NCI-H2107 treated with DMSO at 0.1 percent for 48 hours (cell line): ENCODE data around the gene GREB1L.
"Not testable (repeated sequence)": the region's sequence is repeated elsewhere in the genome, so short reads cannot be mapped to it uniquely, and the experiment has no call there.

ENCODE experiments used
- DNase-seq: peaks from one replicate; lab custom pipeline; 2025; ENCODE audit not compliant: unreplicated experiment; lab: John Stamatoyannopoulos, UW

The GREB1L gene

DNA sequence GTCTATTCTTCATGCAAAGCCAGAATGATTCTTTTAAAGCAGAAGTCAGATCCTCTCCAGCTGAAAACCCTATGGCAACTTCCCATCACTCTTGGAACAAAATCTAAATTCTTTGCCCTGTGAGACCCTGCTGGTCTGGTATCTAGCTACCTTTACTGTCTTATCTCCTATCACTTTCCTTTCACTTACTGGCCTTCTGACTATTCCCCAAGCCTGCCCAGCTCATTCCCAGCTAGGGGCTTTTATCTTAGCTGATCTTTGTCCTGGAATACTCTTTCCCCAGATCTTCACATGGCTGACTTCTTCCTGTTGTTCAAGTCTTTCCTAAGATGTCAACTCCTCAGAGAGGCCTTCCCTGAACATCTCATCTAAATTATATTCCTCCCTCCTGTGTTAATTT, 63.6 kb downstream of the GREB1L start:
- no peak for DNase-seq

- DNase-seq: no peak
Measured at GRCh38 chr18:21306368-21306767, 64.3 kb downstream of the GREB1L start.

- no peak for DNase-seq
Measured at GRCh38 chr18:21307578-21307977, 65.5 kb downstream of the GREB1L start.

DNA sequence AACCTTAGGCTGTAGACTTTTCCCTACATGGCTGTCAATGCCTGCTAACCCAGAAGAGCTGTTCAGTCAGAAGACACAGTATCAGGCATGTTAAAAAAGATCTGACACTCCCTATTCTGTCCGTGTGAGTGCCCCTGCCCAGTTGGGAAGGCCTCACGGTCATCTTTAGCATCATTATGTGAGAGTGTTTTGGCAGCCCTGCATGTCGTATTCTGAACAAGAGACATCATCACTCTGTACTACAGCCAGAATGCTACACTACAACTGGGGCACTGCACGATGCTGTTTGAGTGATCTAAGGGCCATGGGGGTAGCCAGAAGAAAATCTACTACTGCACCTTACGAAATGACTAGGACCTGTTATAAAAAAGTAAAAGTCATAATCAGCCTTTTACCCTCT, 67.2 kb downstream of the GREB1L start:
- DNase-seq: no peak

DNA sequence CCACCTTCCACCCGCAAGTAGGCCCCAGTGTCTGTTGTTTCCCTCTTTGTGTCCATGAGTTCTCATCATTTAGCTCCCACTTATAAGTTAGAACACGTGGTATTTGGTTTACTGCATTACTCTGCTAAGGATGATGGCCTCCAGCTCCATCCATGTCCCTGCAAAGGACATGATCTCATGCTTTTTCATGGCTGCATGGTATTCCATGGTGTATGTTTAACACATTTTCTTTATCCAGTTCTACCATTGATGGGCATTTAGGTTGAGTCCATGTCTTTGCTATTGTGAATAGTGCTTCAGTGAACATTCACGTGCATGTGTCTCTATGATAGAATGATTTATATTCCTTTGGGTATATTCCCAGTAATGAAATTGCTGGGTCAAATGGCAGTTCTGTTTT, 69.9 kb downstream of the GREB1L start:
- not testable (repeated sequence) for DNase-seq

GRCh38 chr18:21313576-21313975, 71.5 kb downstream of the GREB1L start:
- DNase-seq: no peak

DNA sequence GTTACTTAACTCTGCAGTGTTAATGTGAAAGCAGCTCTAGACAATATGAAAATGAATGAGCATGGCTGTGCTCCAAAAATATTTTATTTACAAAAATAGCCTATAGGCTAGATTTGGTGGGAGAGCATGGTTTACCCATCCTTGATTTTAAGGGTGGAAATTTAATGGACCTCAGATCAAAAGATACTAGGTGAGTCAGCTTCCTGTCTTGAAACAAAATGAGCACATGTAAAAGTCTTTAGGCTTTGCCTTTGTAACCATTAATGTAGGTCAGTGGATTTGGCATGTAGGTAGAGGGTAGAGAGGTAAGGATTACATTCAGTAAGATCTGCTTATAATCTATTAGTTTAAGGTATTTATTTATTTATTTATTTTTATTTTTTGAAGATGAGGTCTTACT, 72.7 kb downstream of the GREB1L start:
- no peak for DNase-seq

- not testable (repeated sequence) for DNase-seq
Measured at GRCh38 chr18:21315126-21315525, 73.1 kb downstream of the GREB1L start.

DNA sequence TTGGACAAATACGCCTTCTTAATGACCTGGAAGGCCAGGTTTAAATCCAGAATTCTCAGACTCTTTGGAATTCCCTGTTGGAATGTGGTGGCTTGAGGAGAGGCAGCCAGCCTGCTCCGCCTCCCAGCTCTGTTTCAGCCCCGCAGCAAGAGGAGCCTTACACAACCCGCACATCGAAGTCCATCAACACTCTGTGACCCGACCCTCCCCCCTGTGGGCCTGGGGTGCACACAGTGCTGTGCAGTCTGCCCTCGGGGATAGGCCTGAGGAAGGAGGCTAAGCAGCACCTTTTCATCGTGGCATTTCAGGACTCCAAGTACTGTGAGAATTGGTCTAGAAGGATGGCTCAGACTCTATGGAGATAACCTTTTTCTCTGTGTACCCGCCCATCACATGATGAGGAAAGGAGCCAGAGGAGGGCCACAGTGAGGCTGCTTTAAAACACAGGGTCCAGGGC, 73.7 kb downstream of the GREB1L start:
- no peak for DNase-seq

- DNase-seq: no peak
Measured at GRCh38 chr18:21316296-21316695, 74.3 kb downstream of the GREB1L start.

- no peak for DNase-seq
Measured at GRCh38 chr18:21321711-21322110, 79.7 kb downstream of the GREB1L start.

DNA sequence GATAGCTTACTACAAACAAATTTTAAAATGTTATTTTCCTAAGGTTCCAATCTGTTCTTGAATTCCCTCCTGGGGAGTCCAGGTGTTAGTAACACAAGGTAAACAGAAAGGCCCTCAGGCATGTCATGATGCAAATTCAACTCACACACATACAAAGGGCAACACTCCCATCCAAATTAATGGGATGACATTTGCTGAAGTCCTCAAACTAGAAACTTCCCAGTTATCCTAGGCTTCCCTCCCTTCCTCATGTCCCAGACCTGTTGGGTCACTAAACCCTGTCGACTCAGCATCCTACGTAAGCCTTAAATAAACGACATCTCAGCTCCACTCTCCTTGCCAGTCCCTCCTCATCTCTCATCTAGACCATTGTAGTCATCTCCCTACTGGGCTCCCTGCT, 85.1 kb downstream of the GREB1L start:
- no peak for DNase-seq

GRCh38 chr18:21330122-21330701, 88.2 kb downstream of the GREB1L start:
- DNase-seq: no peak

DNA sequence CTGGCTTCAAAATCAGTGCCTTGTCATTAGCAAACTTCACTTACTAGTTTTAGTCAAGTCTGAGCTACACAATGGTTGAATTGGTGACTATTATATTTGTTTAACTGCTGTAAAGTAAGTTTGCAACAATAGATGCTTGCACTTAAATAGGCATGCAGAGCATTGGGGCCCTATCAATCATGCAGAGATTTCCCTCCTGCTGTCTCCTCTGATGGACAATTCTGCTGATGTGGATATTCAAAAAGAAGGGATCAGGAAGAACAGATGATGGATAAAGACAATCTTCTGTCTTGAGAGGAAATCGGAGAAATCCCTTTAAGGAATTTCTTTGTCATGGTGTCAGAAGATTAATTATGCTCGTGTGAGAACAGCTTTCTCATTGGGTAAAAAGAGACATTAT, 89.0 kb downstream of the GREB1L start:
- no peak for DNase-seq

DNA sequence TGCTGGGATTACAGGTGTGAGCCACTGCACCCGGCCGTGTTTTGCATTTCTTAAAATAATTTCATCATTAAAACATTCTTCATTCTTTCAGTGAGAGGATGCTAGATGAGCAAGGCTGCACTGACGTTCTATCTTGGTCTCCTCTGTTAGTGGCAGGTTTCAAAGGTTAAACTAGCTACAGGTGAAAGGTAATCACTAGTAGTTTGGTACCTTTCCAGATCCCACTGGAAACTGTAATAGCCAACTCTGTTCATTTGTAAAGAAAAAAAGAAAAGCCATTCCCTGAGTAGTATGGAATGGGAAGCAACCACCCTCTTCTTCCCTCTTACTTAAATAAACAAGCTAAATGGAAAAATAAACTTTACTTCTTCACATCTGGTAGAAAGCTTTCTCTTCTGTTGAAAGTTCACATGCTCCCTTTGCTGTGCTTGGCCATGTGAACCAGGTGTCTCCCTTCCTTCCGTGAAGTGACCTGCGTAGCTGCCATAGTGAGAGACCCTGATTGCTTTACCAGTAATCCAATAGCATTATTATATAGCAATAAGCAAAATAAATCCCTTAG, 94.0 kb downstream of the GREB1L start:
- DNase-seq: no peak

DNA sequence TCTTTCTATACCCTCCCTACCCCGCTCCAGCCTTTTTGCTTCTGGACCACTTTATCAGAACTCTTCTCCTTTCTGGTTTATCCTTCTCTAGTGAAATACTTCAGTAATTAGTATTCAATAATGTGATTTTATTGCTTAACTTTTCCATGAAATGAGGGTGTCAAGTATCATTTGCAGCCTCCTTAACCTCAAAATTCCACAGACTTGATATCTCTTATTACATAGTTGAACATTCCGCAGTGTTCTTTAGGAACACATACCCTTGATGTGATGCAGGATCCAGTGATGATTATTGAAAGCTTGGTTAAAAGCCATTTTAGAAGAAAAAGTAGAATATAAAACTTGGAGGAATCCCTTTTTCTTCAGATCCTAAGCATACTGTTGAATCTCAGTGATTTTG, 94.8 kb downstream of the GREB1L start:
- no peak for DNase-seq

DNA sequence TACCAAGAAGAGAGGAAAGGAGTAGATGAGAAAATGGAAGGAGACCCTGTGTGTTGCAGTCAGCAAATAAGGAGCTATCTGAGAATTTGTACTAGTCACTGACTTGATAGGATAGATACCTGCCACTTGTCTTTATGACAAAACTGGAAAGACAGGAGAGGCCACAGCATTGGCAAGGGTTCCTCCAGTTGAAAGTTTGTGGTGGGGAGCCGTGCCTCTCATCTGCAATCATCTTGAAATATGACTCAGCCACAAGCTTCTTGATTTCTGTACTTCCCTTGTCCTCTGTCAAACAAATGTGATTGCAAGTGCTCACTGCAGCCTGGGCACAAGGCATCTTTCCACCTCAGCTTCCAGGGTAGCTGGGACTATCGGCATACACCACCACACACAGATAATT, 99.1 kb downstream of the GREB1L start:
- no peak for DNase-seq

GRCh38 chr18:21342372-21342771, 100.3 kb downstream of the GREB1L start:
- no peak for DNase-seq

DNA sequence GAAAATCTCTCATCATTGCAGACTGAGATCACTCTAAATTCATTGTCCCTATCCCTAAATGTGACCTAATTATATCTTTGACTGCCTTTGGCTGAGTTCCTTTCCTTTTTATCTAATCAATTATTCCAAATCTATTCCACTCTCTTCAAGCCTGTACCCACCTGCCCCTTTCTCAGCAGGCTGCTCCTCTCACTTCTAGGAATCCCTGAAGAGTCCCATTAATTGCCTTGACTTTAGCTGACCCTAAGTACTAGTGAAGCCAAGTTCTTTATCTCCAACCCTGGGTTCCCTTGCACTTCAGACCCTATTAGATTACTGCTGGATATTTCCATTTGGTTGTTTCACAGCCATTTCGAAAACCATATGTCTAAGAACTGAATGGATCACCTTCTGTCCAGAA, 102.8 kb downstream of the GREB1L start:
- DNase-seq: no peak

DNA sequence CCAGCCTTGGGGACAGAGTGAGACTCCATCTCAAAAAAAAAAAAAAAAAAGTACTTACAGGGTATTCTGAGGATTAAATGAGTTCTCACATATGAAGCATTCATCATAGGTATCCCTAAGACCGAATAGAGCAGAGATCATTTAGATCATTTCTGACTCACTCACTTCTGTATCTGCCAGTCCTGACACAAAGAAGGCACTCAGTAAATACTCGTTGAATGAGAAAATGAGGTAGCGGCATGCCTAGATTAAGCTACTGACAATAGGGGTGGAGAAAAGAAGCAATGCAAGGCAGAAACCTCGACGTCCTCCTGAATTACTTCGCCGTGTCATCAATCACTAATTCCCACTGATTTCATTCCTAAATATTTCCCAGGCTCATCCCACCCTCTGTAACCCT, 103.8 kb downstream of the GREB1L start:
- DNase-seq: no peak

DNA sequence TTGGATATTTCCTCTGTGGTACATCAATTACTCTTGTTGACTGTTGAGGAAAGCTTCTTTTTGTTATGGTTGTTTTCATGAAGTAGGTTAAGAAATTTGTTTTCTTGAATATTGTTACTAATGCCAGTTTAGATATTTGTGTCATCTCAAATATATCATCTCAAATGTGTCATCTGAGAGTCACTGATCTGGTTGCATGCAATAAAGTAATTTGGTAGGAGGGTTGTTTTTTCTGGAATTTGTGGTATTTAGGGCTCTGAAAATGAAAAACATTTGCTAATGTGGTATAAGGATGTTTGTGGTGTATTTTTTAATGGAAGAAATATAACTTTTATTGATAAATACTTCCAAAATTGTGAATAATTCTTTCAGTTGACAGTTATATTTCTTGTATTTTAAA, 117.7 kb downstream of the GREB1L start:
- no peak for DNase-seq

DNA sequence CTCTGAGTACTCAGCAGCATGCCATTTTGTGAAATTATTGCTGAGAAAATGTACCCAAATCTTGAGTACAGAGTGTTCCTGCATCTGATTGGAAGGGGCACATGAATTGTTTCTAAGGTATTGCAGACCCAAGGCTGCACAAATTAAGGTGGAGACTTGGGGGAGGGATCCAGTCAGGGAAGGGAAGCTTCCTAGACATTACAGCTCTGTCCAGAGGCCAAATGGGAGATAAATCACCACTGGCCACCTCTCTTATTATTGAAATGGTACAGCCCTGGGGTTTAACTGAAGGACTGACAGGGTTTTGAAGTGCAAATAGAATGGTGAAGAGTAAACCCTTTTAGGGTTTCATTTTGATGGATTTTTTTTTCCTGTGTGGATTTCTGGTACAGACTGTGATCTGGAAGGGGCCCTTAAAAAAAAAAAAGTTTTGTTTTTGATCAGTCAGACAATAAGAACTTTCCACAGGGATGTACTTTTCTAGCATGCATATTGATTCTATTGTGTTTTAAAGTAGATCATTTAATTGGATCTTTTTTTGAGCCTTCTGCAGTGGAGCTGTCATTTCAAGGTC, 119.4 kb downstream of the GREB1L start:
- DNase-seq: no peak

GRCh38 chr18:21362831-21363230, 120.8 kb downstream of the GREB1L start:
- no peak for DNase-seq
